Heart left ventricle (tissue), 16 donors: Measurements from ENCODE around the gene BHLHE40. TPM values are rescaled to one million over a fixed set of nuclear protein-coding genes. Genes with fewer than 3 reads are reported as not detected.

ENCODE experiments used
- ATAC-seq, 4 donors: fragments of 200-7000 bp; cut with Tn5 transposase; one replicate each; pipeline ENCODE4 v1.9.1; 2020 to 2022; ENCODE audit warnings: moderate library complexity in 4 of 4, mild to moderate bottlenecking in 3 of 4, moderate number of reproducible peaks in 1 of 4
- DNase-seq, 5 donors: peaks; one replicate each; pipeline ENCODE4 v3.0.0-alpha.2; 2020
- H3K27ac ChIP-seq, 12 donors: fragments of 200-600 bp; sonication (generic) in 4 of 12; one replicate each; pipeline versions ENCODE4 v1.5.0 to v1.8.0; 2016 to 2022; ENCODE audit warnings: mild to moderate bottlenecking in 2 of 12
- H3K27me3 ChIP-seq, 9 donors: fragments of 200-600 bp; sonication (generic) in 2 of 9; one replicate each; pipeline versions ENCODE4 v1.5.1 to v1.8.0; 2016 to 2022; ENCODE audit warnings: mild to moderate bottlenecking in 3 of 9
- H3K36me3 ChIP-seq, 9 donors: fragments of 200-600 bp; sonication (generic) in 2 of 9; one replicate each; pipeline versions ENCODE4 v1.5.0 to v1.8.0; 2018 to 2022; ENCODE audit warnings: mild to moderate bottlenecking in 2 of 9
- H3K4me1 ChIP-seq, 12 donors: fragments of 200-600 bp; sonication (generic) in 4 of 12; one replicate each; pipeline versions ENCODE4 v1.5.0 to v1.8.0; 2016 to 2022; ENCODE audit warnings: mild to moderate bottlenecking in 3 of 12
- H3K4me3 ChIP-seq, 12 donors: fragments of 200-600 bp; sonication (generic) in 4 of 12; one replicate each; pipeline versions ENCODE4 v1.5.0 to v1.8.0; 2017 to 2022; ENCODE audit warnings: mild to moderate bottlenecking in 9 of 12, moderate library complexity in 4 of 12
- H3K9me3 ChIP-seq, 12 donors: fragments of 200-600 bp; sonication (generic) in 4 of 12; one replicate each; pipeline versions ENCODE4 v1.5.0 to v1.8.0; 2016 to 2022; ENCODE audit warnings: mild to moderate bottlenecking in 1 of 12
- POLR2A ChIP-seq, 2 donors: fragments of 450-650 bp; IDR thresholded peaks; one replicate each; pipeline ENCODE4 v1.6.1; 2017; ENCODE audit warnings: antibody characterized with exemption in 2 of 2, mild to moderate bottlenecking in 2 of 2, moderate library complexity in 2 of 2
- WGBS, 4 donors: extraction: QIAGEN DNeasy Blood & Tissue Kit in 2 of 4; methylation state at CpG; one replicate each; pipeline versions ENCODE4 v1.1.5 to v1.1.7; 2013 to 2018; 5-methylcytosine and 5-hydroxymethylcytosine counted together
- intact Hi-C, 10 donors: fragments of 100-400 bp; cut with DNase I; formaldehyde crosslinking; loops; one replicate each; pipeline versions ENCODE4 v1.11.1 to v1.14.2; 2022
- polyA plus RNA-seq, 2 donors: library from polyadenylated mRNA; stranded (reverse); fragments of 200-250 nt; gene quantifications; one replicate each; pipeline ENCODE4 v1.2.3, GENCODE V29; 2013
- total RNA-seq, 9 donors: library from RNA; depleted of rRNA in 2 of 9; stranded (reverse); fragments of >200 nt in 2 of 9; fragmentation: NEBNext Ultra II Directional in 3 of 9; extraction: Animal tissue kit (Norgen Biotek cat#: 25700) in 3 of 9; gene quantifications; one replicate each; pipeline versions ENCODE4 v1.1.0 to v1.2.4, GENCODE V29; 2016 to 2023
- TF ChIP-seq, protein P1 (sequence below), 12 donors: fragments of 200-600 bp; sonication (generic) in 4 of 12; IDR thresholded peaks; one replicate each; pipeline versions ENCODE4 v1.5.0 to v1.8.0; 2018 to 2022; ENCODE audit warnings: antibody characterized with exemption in 12 of 12, mild to moderate bottlenecking in 5 of 12
- donor health status: ischemic (EF 13 %, LVEDD 7.1; RV severe dilation, severe dysfunction).
- donor health status: healthy with polysubstance abuse.
- donor health status: DM: no; HTN: yes; CAD: no.
- donor health status: DM: no; HTN: no; CAD: no.
- donor health status: ischemic (EF 25% LVEDD 6.9; RV normal size, moderate dysfunction).
- donor health status: ischemic (EF 25% LVEDD 5.7; RV mildly dilated, moderate dysfunction).
- donor health status: healthy.
- donor health status: DM: yes; HTN: yes; CAD: no.
- donor health status: ischemic (EF 35%, LVEDD 5.7; RV mildly dilated, moderate dysfunction).
- donor health status: nonischemic (EF 11% LVEDD 7.7; RV severe dilation, severe dysfunction).
- donor health status: DM: yes; HTN: yes; CAD: no.
- donor health status: PGD.
- donor health status: ischemic (EF 29% LVEDD 5.4; RV normal size, mild dysfunction).
- donor health status: nonischemic (EF 23%, LVEDD 6.1; RV moderate dilation, normal function).

Gene BHLHE40
- total and polyA plus RNA-seq, 11 donors: 8.5 to 109 (median 33.8) TPM

DNA sequence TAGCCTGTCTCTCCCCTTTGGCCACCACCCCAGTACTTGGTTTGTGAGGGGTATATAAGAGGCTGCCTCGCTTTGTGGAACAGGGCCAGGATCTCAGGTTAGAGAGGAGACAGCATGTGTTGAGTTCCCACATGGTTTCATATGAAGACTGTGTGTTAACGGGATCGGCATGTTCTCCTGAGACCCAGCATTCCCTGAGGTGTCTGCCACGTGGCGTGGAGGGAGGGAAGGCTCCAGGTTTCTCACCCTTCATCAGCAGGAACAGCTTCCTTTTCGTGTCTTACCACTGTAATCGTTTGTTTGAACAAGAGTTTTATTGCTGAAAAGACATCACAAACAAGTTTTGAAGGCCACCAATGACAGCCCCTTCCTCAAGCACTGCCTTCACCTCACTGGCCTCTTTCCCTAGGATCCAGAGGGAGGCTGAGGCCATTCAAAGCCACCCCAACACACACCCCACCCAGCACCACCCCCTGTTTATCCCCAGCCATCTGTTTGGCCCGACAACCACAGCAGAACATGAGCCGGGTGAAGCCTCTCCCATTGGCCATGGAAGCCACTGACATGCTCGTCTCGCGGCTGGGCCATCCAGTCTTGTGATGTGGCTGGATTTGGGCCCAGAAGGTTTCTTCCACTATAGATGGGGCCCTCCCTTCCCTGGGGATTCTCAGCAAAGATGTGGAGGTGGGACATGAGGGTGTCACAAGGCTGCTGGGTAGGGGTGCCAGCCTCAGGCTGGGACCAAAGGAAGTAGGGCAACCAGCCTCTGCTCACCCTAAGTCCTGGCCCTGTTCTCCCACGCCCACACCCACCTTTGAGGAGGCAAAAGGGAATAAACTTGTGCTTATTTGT lies 10.0 kb downstream of the BHLHE40 start:
- Histone ChIP-seq H3K4me3 (no peak overlapping the region), H3K36me3 (peaks cover 0 to 14% (median 0%) of the 10 kb centered on the region in 9 donors), H3K27me3 (no peaks in the 10 kb centered on the region), H3K4me1 (peaks cover 9 to 66% (median 43%) of the 10 kb centered on the region in 12 donors), H3K27ac (peak overlapping the region; percentile 15 to 100 (median 72)), H3K9me3 (no peaks in the 10 kb centered on the region)
- WGBS, 4 donors: 40 to 58% (median 46%) methylated on average over 10 to 13 of the region's 13 CpGs
- peak in 3 of 5 donors; percentile 66 to 80 (median 69) for DNase-seq
- TF ChIP-seq POLR2A (IDR thresholded peaks at IDR 0.05): no peak
- TF ChIP-seq, protein P1, sequence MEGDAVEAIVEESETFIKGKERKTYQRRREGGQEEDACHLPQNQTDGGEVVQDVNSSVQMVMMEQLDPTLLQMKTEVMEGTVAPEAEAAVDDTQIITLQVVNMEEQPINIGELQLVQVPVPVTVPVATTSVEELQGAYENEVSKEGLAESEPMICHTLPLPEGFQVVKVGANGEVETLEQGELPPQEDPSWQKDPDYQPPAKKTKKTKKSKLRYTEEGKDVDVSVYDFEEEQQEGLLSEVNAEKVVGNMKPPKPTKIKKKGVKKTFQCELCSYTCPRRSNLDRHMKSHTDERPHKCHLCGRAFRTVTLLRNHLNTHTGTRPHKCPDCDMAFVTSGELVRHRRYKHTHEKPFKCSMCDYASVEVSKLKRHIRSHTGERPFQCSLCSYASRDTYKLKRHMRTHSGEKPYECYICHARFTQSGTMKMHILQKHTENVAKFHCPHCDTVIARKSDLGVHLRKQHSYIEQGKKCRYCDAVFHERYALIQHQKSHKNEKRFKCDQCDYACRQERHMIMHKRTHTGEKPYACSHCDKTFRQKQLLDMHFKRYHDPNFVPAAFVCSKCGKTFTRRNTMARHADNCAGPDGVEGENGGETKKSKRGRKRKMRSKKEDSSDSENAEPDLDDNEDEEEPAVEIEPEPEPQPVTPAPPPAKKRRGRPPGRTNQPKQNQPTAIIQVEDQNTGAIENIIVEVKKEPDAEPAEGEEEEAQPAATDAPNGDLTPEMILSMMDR (IDR thresholded peaks at IDR 0.05): no peak
- peak in 3 of 4 donors; percentile 7 to 12 (median 7) for ATAC-seq
- intact Hi-C loops: loop anchor here in 1 of 10 donors (2.0 kb wide), 1 partner anchor 38 kb away; no protein-coding TSS in a partner anchor

DNA sequence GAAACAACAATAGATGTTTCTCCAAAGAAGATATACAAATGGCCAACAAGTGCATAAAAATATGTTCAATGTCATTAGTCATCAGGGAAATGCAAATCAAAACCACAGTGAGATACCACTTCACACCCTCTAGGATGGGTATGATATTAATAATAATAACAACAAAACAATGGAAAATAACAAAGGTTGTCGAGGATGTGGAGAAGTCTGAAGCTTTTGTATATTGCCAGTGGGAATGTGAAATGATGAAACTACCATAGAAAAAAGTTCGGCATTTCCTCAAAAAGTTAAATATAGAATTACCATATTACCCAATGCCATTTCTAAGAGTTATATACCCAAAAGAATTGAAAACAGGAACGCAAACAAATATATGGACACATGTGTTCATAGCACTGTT lies 10.8 kb downstream of the BHLHE40 start:
- Histone ChIP-seq H3K27ac (peak overlapping the region in 7 of 12 donors; percentile 67 to 100 (median 100)), H3K27me3 (no peaks in the 10 kb centered on the region), H3K4me3 (no peak overlapping the region), H3K36me3 (peaks cover 0 to 5% (median 0%) of the 10 kb centered on the region in 9 donors), H3K9me3 (no peaks in the 10 kb centered on the region), H3K4me1 (peaks cover 3 to 66% (median 39%) of the 10 kb centered on the region in 12 donors)
- intact Hi-C loops: no loop called here
- TF ChIP-seq, protein P1 (IDR thresholded peaks at IDR 0.05): no peak
- TF ChIP-seq POLR2A (IDR thresholded peaks at IDR 0.05): no peak
- 74 to 80% (median 78%) methylated on average over 3 of the region's 3 CpGs for WGBS, 4 donors
- no peak for DNase-seq
- no peak for ATAC-seq

DNA sequence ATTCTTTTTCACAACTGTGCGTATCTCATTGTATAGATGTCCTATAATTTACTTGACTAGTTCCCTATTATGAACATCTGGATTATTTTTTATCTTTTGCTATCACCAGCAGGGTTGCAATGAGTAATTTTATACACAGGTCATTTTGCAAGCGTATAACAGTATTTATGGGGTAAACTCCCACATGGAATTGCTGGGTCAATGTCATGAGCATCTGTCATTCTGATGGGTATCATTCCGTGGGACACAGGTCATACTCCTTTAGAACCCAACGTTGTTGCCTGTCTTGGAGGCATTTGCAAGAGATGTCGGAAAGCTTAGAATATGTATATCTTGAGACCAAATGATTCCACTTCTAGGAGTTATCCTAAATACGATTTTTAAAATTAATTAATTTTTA lies 12.9 kb downstream of the BHLHE40 start:
- Histone ChIP-seq H3K9me3 (no peaks in the 10 kb centered on the region), H3K27ac (no peak overlapping the region), H3K4me1 (peaks cover 0 to 62% (median 27%) of the 10 kb centered on the region in 12 donors), H3K4me3 (no peak overlapping the region), H3K36me3 (no peaks in the 10 kb centered on the region), H3K27me3 (no peaks in the 10 kb centered on the region)
- TF ChIP-seq POLR2A (IDR thresholded peaks at IDR 0.05): no peak
- ATAC-seq (no peak), DNase-seq (no peak)
- intact Hi-C loops: no loop called here
- 92 to 94% (median 93%) methylated on average over 6 of the region's 6 CpGs for WGBS, 4 donors

DNA sequence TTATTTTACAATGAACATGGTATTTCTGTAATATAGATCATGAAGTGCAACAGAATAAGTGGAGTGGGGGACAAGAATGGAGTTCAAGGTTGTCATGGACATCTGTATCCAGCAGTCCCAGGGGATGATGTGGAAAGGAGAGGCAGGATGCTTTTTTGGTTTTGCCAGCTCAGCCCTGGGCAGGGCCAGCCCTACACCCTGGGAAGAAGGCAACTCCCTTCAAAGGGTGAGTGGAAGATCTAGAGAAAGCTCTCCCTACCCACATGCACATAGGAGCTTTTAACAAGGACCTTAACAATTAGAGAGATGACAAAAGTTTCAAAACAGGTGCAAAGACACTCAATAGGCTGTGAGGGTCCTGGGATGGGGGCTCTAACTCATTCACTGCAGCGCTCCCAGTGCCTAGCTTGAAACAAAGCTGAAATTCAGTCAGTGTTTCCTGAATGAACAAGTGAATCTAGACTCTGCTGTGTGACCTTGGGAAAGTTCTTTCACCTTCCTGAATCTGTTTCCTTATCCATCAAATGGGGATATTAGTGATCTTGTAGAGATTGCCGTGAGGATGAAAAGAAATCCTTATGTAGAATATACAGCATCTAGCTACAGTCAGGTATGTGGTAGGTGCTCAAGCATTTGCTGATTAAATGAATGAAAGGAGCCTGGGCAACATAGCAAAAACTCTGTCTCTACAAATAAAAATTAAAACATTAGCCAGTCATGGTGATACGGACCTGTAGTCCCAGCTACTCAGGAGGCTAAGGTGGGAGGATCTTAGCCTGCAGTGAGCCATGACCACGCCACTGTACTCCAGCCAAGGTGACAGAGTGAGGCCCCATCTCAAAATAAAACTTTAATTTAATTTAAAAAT lies 14.3 kb downstream of the BHLHE40 start:
- WGBS, 4 donors: 89 to 95% (median 93%) methylated on average over 4 of the region's 4 CpGs
- Histone ChIP-seq H3K9me3 (no peaks in the 10 kb centered on the region), H3K27me3 (no peaks in the 10 kb centered on the region), H3K4me3 (no peak overlapping the region), H3K4me1 (peaks cover 0 to 48% (median 20%) of the 10 kb centered on the region in 12 donors), H3K36me3 (no peaks in the 10 kb centered on the region), H3K27ac (peak overlapping the region in 4 of 12 donors; percentile 4 to 84 (median 50))
- no peak for ATAC-seq
- TF ChIP-seq, protein P1 (IDR thresholded peaks at IDR 0.05): no peak
- TF ChIP-seq POLR2A (IDR thresholded peaks at IDR 0.05): no peak
- intact Hi-C loops: no loop called here
- DNase-seq: no peak
